Left lung (tissue), 10 donors: ENCODE results near the gene KDM8. TPM values are rescaled to one million over a fixed set of nuclear protein-coding genes. Genes with fewer than 3 reads are reported as not detected.

Source experiments
- ATAC-seq: fragments of 200-7000 bp; cut with Tn5 transposase; one replicate; pipeline ENCODE4 v1.9.1; 2020; ENCODE audit warnings: moderate library complexity
- DNase-seq, 4 donors: peaks; one replicate each; pipeline ENCODE4 v3.0.0-alpha.2; 2013 to 2020
- H3K27ac ChIP-seq, 2 donors: fragments of 200-600 bp; sonication (generic) in 1 of 2; one replicate each; pipeline versions ENCODE4 v1.5.0 to v1.8.0; 2020 to 2021
- H3K27me3 ChIP-seq, 2 donors: fragments of 200-600 bp; sonication (generic) in 1 of 2; one replicate each; pipeline versions ENCODE4 v1.5.0 to v1.8.0; 2020 to 2021
- H3K36me3 ChIP-seq, 2 donors: fragments of 200-600 bp; sonication (generic) in 1 of 2; one replicate each; pipeline versions ENCODE4 v1.5.0 to v1.8.0; 2020 to 2021
- H3K4me1 ChIP-seq, 2 donors: fragments of 200-600 bp; one replicate each; pipeline ENCODE4 v1.8.0; 2021
- H3K4me3 ChIP-seq, 2 donors: fragments of 200-600 bp; sonication (generic) in 1 of 2; one replicate each; pipeline versions ENCODE4 v1.5.0 to v1.8.0; 2020 to 2021; ENCODE audit warnings: mild to moderate bottlenecking in 1 of 2
- H3K9me3 ChIP-seq, 2 donors: fragments of 200-600 bp; sonication (generic) in 1 of 2; one replicate each; pipeline versions ENCODE4 v1.5.0 to v1.8.0; 2020 to 2021
- intact Hi-C, 2 donors: fragments of 100-400 bp; cut with DNase I; formaldehyde crosslinking; loops; one replicate each; pipeline versions ENCODE4 v1.11.2 to v1.14.2; 2022
- polyA plus RNA-seq, 6 donors: library from polyadenylated mRNA; unstranded; fragments of 120-200 nt; gene quantifications; one replicate each; pipeline ENCODE4 v1.2.1, GENCODE V29; 2013; ENCODE audit not compliant: insufficient read length in 6 of 6
- total RNA-seq, 2 donors: library from RNA; stranded (reverse); fragmentation: NEBNext Ultra II Directional; extraction: Animal tissue kit (Norgen Biotek cat#: 25700); gene quantifications; one replicate each; pipeline ENCODE4 v1.2.1, GENCODE V29; 2021
- TF ChIP-seq, protein P1 (sequence below), 2 donors: fragments of 200-600 bp; sonication (generic) in 1 of 2; IDR thresholded peaks; one replicate each; pipeline versions ENCODE4 v1.5.0 to v1.8.0; 2021; ENCODE audit warnings: antibody characterized with exemption in 2 of 2
- donor health status: DM: no; HTN: yes; CAD: no.
- donor health status: DM: no; HTN: no; CAD: no.

KDM8 gene
- total and polyA plus RNA-seq, 8 donors: 5.2 to 9.9 (median 8.8) TPM

DNA sequence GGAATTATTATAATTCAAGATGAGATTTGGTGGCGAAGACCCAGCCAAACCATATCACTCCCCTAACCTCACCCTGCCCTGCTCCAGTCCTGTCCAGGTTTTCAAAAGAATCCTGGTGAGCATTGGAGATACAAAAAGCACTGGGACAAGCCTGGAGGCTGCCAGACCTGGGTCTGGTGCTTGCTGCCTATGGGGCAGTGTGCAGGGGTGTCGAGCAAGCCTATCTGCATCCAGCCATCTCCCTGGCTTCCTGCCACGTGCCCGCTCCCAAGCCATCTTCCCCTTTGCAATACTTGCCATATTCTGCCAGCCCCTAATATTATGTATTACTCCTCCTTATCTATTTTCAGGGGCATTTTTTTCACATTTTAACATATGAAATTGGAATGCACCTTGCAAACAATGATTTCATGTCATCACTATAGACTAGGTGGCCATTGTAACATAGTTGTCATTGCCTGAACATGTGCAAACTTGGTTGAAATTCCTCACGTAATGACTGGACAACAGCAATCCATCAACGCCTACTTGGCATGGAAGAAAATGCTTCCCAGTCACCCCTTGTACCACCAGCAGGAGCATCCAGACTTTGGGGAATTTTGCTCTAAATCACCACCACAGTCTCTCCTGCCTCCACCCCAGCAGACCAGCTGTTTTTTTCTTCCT is 8.1 kb upstream of the KDM8 start:
- intact Hi-C loops: no loop called here
- ATAC-seq (no peak), DNase-seq (no peak)
- H3K4me1 ChIP-seq: peaks cover 0 to 10% of the 10 kb centered on the region in 2 donors
- H3K36me3 ChIP-seq: no peaks in the 10 kb centered on the region
- H3K4me3 ChIP-seq: no peak overlapping the region
- peaks cover 0 to 3% of the 10 kb centered on the region in 2 donors for H3K27me3 ChIP-seq
- TF ChIP-seq, protein P1, sequence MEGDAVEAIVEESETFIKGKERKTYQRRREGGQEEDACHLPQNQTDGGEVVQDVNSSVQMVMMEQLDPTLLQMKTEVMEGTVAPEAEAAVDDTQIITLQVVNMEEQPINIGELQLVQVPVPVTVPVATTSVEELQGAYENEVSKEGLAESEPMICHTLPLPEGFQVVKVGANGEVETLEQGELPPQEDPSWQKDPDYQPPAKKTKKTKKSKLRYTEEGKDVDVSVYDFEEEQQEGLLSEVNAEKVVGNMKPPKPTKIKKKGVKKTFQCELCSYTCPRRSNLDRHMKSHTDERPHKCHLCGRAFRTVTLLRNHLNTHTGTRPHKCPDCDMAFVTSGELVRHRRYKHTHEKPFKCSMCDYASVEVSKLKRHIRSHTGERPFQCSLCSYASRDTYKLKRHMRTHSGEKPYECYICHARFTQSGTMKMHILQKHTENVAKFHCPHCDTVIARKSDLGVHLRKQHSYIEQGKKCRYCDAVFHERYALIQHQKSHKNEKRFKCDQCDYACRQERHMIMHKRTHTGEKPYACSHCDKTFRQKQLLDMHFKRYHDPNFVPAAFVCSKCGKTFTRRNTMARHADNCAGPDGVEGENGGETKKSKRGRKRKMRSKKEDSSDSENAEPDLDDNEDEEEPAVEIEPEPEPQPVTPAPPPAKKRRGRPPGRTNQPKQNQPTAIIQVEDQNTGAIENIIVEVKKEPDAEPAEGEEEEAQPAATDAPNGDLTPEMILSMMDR (IDR thresholded peaks at IDR 0.05): no peak
- no peaks in the 10 kb centered on the region for H3K9me3 ChIP-seq
- H3K27ac ChIP-seq: no peak overlapping the region

DNA sequence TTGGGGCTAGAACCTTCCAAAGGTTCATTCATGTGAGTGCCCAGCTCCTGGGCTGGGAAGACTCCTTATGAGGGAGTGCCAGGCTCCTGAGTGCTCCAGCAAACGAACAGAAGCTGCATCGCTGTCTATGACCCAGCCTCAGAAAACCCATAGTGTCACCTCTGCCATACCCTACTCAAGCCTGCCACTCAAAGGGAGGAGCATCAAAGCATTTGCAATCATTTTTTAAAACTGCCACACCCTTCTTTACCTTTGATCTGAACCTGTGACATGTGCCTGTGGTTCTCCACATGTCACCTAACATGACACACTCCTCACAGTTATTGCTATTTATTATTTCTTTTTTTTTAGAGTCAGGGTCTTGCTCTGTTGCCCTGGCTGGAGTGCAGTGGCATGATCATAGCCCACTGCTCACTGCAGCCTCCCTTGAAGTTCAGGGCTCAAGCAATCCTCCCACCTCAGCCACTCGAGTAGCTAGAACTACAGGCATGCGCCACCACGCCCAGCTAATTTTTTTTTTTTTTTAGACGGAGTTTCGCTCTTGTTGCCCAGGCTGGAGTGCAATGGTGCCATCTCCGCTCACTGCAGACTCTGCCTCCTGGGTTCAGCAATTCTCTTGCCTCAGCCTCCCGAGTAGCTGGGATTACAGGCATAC is 7.3 kb upstream of the KDM8 start:
- Histone ChIP-seq H3K4me1 (peaks cover 0 to 15% of the 10 kb centered on the region in 2 donors), H3K9me3 (no peaks in the 10 kb centered on the region), H3K36me3 (no peaks in the 10 kb centered on the region), H3K4me3 (no peak overlapping the region), H3K27ac (no peak overlapping the region), H3K27me3 (no peaks in the 10 kb centered on the region)
- intact Hi-C loops: no loop called here
- DNase-seq (no peak), ATAC-seq (no peak)
- TF ChIP-seq, protein P1 (IDR thresholded peaks at IDR 0.05): no peak

DNA sequence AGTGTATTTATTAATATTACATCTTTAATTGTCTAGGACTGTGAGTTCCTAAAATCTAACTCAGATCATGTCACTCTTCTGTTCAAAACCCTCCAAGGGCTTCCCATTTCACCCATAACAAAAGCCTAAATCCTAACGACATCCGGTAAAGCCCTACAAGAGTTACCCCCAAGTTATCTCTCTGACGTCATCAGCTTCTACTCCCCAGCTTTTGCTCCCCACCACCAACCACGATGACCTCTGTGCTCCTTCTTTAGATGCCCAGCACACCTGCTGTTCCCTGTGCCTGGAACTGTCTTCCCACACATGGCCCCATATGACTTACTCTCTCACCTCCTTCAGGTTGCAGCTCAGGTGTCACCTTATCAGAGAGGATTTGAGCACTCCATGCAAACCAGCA is 6.3 kb upstream of the KDM8 start:
- DNase-seq: no peak
- Histone ChIP-seq H3K4me3 (no peak overlapping the region), H3K4me1 (peaks cover 0 to 15% of the 10 kb centered on the region in 2 donors), H3K27ac (no peak overlapping the region), H3K9me3 (no peaks in the 10 kb centered on the region), H3K36me3 (no peaks in the 10 kb centered on the region), H3K27me3 (no peaks in the 10 kb centered on the region)
- no peak for ATAC-seq
- TF ChIP-seq, protein P1 (IDR thresholded peaks at IDR 0.05): no peak
- intact Hi-C loops: no loop called here

DNA sequence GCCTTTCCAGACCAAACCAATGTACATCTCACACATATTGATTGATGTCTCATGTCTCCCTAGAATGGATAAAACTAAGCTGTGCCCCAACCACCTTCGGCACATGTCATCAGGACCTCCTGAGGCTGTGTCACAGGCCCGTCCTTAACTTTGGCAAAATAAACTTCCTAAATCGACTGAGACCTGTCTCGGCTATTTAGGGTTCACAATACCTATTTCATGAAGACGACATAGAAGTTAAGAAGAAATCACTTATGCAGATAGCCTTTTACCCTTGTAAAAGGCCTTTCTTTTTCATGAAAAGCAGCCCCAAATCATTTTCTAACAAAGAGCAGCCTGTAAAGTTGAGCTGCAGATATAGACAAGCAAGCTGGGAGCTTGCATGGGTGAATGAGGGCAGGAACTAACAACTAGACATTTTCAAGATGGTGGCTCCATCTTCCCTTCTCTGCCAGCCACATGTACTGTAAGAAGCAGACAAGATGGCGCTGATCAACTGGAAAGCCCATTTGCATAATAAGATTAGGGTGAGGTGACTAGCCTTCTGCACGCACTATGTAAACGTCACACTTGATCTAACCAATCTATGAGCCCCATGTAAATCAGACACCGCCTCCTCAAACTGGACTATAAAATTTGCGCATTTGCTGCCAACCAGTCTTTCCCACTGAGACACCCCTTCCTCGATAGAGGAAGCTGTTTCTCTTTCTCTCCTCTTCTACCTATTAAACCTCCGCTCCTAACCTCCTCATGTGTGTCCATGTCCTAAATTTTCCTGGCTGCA is 4.7 kb upstream of the KDM8 start:
- no peak overlapping the region for H3K4me3 ChIP-seq
- no peaks in the 10 kb centered on the region for H3K36me3 ChIP-seq
- intact Hi-C loops: no loop called here
- DNase-seq (no peak), ATAC-seq (no peak)
- H3K9me3 ChIP-seq: no peaks in the 10 kb centered on the region
- no peaks in the 10 kb centered on the region for H3K27me3 ChIP-seq
- H3K27ac ChIP-seq: no peak overlapping the region
- TF ChIP-seq, protein P1 (IDR thresholded peaks at IDR 0.05): no peak
- peaks cover 0 to 21% of the 10 kb centered on the region in 2 donors for H3K4me1 ChIP-seq

DNA sequence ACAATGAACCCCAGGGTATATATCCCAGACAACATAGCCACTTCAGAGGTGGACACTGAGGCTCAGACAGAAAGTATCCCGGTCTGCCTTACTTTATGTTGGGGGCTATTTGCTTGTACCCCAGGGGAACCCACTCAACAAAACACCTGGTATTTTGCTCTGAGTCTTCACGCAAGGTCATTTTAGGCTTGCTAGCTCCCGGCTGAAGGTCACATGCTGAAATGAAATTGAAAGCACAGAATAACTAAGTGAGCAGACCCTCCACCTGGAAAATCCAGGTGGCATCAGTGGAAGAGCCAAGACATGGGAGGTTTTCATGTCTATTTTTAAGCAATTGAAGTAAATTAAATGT is 4.1 kb upstream of the KDM8 start:
- no peak overlapping the region for H3K4me3 ChIP-seq
- H3K27ac ChIP-seq: no peak overlapping the region
- DNase-seq: no peak
- H3K36me3 ChIP-seq: no peaks in the 10 kb centered on the region
- H3K9me3 ChIP-seq: no peaks in the 10 kb centered on the region
- peaks cover under 1 to 24% of the 10 kb centered on the region in 2 donors for H3K4me1 ChIP-seq
- no peaks in the 10 kb centered on the region for H3K27me3 ChIP-seq
- intact Hi-C loops: no loop called here
- no peak for ATAC-seq
- TF ChIP-seq, protein P1 (IDR thresholded peaks at IDR 0.05): no peak
